ENCODE measurements around the gene MFSD6L.

Gene MFSD6L

DNA sequence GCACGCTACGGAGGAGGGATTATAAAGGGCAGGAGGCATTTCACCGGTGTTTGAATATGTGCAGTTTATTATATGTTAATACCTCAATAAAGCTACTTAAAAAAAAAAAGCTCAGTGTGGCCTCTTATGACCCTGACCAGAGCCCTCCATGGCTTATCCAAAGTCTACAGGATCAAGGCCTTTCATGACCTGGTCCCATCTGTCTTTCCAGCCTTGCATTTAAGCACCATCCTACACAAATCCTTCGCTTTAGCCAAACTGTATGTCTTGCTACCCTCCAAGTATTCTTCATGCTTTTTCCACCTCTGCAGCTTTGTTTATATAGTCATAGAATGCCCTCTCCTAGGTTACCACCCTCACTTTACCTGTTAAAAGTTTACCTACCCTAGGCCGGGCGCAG lies 6.5 kb downstream of the MFSD6L start:
- TF ChIP-seq GATA3 (IDR thresholded peaks at IDR 0.05; ENCODE audit: low read depth, low read length) (no peak), GATA2 (IDR thresholded peaks at IDR 0.05; ENCODE audit: low read depth, low read length) (no peak)

DNA sequence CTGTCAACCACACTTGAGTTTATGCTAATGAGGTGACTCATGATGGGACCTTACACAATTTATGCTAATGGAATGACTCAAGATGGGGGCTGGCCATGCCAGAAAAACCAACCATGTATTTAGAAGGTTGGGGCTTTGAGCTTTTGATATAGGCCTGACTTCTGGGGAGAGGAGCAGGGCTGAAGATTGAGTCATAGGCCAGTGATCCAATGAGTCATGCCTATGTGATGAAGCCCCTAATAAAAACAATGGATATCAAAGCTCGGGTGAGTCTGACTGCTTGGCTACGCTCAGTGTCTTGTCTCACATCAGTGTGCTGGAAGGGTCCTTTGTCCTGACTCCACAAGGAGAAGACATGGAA lies 7.3 kb downstream of the MFSD6L start:
- TF ChIP-seq GATA2 (IDR thresholded peaks at IDR 0.05; ENCODE audit: low read depth, low read length) (no peak), GATA3 (IDR thresholded peaks at IDR 0.05; ENCODE audit: low read depth, low read length) (no peak)

DNA sequence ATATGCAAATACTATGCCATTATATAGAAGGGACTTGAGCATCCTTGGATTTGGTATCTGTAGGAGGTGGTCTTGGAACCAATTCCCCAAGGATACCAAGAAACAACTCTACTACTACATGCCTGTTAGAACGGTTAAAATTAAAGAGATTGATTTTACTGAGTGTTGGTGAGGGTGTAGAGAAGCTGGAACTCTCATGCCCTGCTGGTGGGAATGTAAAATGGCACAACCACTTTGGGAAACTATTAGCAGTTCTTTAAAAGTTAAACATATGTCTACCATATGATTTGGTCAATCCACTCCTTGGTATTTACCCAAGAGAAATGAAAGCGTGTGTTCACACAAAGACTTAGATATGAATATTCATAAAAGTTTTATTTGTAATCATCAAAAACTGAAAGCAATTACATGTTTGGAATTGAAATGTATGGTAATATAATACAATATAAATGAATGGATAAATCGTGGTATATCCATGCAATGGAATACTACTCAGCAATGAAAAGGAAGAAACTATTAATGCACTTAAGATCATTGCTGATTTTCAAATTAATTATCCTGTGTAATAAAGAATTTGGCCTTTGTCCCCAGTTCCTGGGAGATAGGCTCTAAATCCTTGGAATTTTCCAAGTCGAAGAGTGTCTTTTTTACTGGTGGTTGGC lies 7.8 kb downstream of the MFSD6L start:
- TF ChIP-seq GATA2 (IDR thresholded peaks at IDR 0.05; ENCODE audit: low read depth, low read length): no peak
- TF ChIP-seq GATA3 (IDR thresholded peaks at IDR 0.05; ENCODE audit: low read depth, low read length): no peak

DNA sequence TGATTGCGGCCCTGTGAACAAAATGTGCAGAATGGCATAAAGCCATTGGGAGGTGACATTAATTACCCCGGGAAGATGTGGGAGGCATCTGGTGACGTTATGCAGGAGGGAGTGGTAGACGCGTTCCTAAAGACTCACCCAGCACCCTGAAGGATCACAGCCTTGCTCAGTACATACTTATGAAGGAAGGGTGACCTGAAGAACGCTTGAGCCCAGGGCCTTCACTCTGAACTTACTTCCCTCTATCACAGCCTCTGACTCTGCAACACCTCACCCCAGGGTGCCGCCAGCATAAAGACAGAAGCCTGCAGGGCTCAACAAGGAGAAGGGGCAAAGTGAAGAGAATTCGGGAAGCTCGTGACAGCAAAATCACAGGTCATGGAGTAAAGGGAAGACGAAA lies 9.4 kb downstream of the MFSD6L start:
- no peak for TF ChIP-seq GATA2 (IDR thresholded peaks at IDR 0.05; ENCODE audit: low read depth, low read length)

DNA sequence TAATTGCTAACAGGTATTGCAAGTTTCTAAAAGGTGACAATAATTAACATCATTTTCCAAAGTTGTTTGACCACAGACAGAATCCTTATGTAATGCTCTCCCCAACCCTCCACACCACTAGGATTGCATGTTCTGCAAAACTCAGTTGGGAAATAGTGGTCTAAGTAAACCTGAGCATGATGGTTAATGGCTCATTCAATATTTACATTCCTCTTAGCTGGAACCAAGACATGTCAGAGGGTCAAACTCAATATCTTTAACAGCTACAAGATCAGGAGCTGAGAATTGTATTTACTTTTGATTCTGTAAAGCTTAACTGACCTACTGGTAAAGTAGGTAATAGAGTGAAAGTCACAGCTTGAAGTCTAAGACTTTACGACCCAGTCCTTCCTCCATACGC lies 10.2 kb downstream of the MFSD6L start:
- no peak for TF ChIP-seq GATA2 (IDR thresholded peaks at IDR 0.05; ENCODE audit: low read depth, low read length)
- TF ChIP-seq GATA3 (IDR thresholded peaks at IDR 0.05; ENCODE audit: low read depth, low read length): no peak

DNA sequence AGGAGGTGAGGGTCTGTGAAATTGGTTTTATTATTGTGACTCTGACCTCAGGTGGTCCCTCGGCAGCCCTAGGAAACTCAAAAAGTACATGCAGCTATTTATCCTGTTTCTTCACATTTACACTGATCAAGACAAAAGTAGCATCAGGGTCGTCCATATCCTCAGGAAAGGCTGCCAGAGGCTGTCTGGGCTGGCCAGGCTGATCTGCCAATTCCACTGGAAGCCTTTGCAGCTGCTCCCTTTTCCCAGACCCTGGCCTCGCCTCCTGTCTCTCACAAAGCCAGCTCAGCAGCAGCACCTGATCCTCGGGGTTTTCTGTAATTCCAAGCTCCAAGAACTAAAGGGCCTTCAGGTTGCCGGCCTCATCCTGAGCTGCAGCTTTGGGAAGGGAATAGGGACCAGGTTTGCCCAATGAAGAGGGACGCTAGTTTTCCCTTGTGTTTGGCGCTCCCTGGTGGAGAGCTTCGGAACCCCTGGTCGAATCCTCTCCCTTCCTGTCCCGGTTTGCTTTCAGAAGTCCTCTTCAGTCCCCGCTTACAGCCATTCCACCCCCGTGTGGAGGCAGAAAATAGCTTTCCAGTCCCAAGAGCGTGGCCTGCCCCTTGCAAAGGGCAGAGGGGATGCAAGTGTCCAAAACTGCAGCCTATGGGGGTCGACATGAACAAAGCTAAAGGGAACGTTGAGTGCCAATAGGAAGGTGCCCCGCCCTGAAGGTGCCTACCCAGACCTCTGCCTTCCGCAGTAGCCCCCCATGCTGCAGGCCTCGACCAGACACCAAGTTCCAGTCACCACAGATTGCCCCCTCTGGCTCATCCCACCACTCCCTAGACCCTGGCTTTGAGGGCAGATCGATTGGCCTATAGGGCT lies 13.4 kb downstream of the MFSD6L start:
- TF ChIP-seq GATA2 (IDR thresholded peaks at IDR 0.05; ENCODE audit: low read depth, low read length) (no peak), GATA3 (IDR thresholded peaks at IDR 0.05; ENCODE audit: low read depth, low read length) (no peak)

DNA sequence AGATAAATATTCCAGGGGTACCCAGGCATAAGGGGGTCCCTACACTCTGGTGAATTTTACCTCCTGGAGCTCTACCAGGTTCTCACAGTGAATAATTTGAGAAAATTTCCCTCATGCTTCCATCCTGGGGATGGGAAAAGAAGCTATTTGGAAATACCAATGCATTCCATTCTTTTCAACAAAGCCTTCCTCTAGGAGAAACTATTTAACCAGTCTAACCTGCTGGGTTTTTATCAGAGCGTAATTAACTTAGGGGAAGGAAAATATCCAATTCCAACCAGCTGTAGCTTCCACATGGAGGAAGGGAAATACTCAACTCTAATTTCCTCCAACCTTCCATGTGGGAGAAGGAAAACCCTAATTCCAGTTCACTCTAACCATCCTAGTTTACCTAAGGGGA lies 17.0 kb downstream of the MFSD6L start:
- TF ChIP-seq GATA3 (IDR thresholded peaks at IDR 0.05; ENCODE audit: low read depth, low read length) (no peak), GATA2 (IDR thresholded peaks at IDR 0.05; ENCODE audit: low read depth, low read length) (no peak)

DNA sequence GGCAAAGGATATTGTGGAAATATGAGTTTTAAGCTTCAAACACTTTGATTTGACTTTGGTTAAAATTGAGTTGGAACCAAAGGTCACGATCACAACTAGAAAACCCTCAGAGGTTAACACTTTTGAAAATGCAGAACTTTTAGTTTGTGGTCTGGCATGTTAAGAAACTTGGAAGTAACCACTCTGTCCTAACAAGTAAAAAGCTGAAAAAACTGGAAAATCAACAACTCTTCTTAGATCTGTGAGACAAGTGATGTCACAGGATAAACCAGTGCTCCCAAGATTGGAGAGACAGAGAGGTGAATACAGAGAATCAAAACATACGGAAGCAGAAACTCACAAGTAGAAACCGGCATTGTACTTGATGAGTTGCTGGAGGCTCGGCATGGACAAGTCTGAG lies 17.4 kb downstream of the MFSD6L start:
- TF ChIP-seq GATA3 (IDR thresholded peaks at IDR 0.05; ENCODE audit: low read depth, low read length): no peak
- no peak for TF ChIP-seq GATA2 (IDR thresholded peaks at IDR 0.05; ENCODE audit: low read depth, low read length)

DNA sequence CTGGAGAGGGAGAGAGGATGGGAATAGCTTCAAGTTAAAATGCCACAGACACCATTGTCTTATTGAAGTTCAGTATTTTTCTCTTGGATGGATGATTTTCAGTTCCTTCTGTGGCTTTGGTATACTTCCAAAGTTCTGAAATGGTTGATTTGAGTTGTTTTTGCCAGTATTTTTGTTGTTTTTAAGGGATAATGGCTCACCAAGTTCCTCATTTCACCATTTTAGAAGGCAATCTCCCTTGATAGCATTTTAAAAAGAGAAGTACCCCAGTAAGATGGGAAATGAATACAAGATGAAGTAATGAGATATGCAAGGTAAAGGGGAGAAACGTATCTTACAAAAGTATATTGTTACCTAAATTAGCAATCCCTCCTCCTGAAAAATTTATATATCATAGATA lies 22.3 kb downstream of the MFSD6L start:
- TF ChIP-seq GATA2 (IDR thresholded peaks at IDR 0.05; ENCODE audit: low read depth, low read length): no peak
- TF ChIP-seq GATA3 (IDR thresholded peaks at IDR 0.05; ENCODE audit: low read depth, low read length): no peak

DNA sequence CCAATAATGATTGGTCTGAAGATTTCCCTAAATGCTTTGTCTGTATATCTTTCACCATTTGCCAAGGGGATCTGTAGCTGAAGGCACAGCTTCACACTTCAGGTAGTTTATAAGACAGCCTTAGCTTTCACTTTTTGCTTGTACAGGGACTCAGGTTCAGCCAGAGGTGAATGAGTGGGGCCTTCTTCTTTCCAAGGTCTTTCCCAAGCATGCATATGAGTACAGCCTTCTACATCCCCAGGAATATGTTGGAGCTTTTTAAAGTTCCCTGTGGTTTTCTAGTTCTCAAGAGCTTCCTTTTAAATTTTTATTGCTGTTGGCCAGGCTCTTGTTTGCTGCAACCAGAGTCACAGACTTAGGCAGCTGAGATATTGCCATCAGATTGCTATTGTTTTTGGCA lies 22.9 kb downstream of the MFSD6L start:
- TF ChIP-seq GATA3 (IDR thresholded peaks at IDR 0.05; ENCODE audit: low read depth, low read length) (no peak), GATA2 (IDR thresholded peaks at IDR 0.05; ENCODE audit: low read depth, low read length) (no peak)

DNA sequence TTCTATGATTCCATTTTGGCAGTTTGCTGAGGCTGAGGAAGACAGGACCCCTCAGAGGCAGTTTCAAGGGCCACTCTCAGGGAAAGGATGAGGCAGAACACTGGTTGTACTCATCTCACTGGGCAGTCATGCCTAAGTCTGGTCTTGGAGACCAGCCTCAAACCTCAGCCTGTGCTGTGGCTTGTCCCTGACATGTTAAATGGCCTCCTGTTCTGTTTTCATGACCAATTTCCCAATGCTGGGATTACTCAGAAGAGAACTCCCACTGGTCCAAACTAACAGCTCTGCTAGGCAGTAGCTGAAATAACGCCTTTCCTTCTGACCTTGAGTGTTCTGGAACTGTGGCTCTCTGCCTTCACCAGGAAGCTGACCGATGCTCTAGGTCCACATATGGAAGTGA lies 32.4 kb downstream of the MFSD6L start:
- TF ChIP-seq GATA2 (IDR thresholded peaks at IDR 0.05; ENCODE audit: low read depth, low read length): no peak
- no peak for TF ChIP-seq GATA3 (IDR thresholded peaks at IDR 0.05; ENCODE audit: low read depth, low read length)

DNA sequence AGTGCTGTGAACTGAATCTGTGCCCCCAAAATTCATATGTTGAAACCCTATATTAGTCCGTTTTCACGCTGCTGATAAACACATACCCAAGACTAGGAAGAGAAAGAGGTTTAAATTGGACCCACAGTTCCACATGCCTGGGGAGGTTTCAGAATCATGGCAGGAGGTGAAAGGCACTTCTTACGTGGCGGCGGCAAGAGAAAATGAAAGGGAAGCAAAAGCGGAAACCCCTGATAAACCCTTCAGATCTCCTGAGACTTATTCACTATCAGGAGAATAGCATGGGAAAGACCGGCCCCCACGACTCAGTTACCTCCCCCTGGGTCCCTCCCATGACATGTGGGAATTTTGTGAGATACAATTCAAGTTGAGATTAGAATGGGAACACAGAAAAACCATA lies 37.2 kb downstream of the MFSD6L start:
- TF ChIP-seq GATA3 (IDR thresholded peaks at IDR 0.05; ENCODE audit: low read depth, low read length) (no peak), GATA2 (IDR thresholded peaks at IDR 0.05; ENCODE audit: low read depth, low read length) (no peak)

DNA sequence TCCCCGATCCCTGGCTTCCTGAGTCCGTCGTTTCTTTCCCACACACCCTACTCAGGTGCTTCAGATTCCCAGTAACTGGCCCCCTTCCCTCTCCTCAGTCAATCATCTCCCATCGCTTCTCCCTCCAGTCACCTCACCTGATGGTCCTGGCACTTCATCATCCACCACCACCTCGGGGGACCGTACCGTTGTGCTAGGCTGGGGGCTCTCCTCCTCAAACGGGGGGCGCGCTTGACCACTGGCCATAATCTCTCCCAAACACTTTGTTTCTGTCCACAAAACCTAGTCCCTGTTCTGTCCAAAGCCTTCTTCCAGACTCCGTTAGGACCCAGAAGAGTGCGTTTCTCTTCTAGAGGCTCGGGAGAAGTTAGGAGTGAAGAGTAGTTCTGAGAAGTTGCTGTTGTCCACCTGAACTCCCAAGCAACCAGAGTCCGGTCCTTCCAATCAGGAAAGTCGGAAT lies 41.0 kb downstream of the MFSD6L start, which contains the start of gene SPDYE4:
Gene SPDYE4 (minus strand): TSS at position 410 of the 460 bp plus-strand sequence. CDS start 164 bp downstream, at position 246.
- no peak for TF ChIP-seq GATA2 (IDR thresholded peaks at IDR 0.05; ENCODE audit: low read depth, low read length)
- no peak for TF ChIP-seq GATA3 (IDR thresholded peaks at IDR 0.05; ENCODE audit: low read depth, low read length)

DNA sequence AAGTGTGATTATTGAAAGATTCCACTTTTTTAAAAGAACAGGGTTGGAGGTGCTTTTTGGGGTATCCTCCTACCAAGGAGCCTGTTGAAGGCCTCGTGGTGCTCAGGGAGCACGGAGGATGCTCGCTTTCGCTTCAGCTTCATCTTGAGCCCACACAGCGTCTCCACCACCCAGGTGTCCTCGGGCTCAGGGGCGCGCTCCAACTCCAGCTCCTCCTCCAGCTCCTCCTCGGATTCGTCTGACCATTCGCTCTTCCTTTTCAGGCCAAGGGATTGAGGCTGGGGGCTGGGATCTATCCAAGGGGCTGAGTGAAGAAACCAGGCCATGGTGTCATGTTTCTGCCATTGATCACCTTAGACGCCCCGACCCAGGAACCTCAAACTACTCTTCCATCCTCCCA lies 42.0 kb downstream of the MFSD6L start:
- TF ChIP-seq GATA3 (IDR thresholded peaks at IDR 0.05; ENCODE audit: low read depth, low read length) (no peak), GATA2 (IDR thresholded peaks at IDR 0.05; ENCODE audit: low read depth, low read length) (no peak)

Measured in SH-SY5Y (cell line).